WTC11 (cell line): ENCODE results near the gene RPA3. TPM values are rescaled to one million over a fixed set of nuclear protein-coding genes. Genes with fewer than 3 reads are reported as not detected.

Source experiments
- ATAC-seq: fragments of 200-7000 bp; cut with Tn5 transposase; 2 replicates; pipeline ENCODE4 v1.10.0; 2021; ENCODE audit warnings: mild to moderate bottlenecking, moderate library complexity
- CTCF ChIA-PET: fragments of 300-600 bp; sonication (Branson Sonifier 250); formaldehyde crosslinking; loops from one replicate; lab custom pipeline; 2021; ENCODE audit warnings: antibody characterized with exemption; lab: Charles Lee
- POLR2A ChIA-PET: fragments of 350-600 bp; sonication (Branson Sonifier 250); formaldehyde crosslinking; loops from one replicate; lab custom pipeline; 2021; ENCODE audit warnings: antibody characterized with exemption; lab: Charles Lee
- DNase-seq: peaks from one replicate; pipeline ENCODE4 v3.0.0; 2021; ENCODE audit warnings: low spot score
- H3K27ac Mint-ChIP-seq: 2 replicates; pipeline ENCODE4 v1.8.0; 2021; ENCODE audit warnings: mixed read lengths
- H3K27me3 Mint-ChIP-seq: 2 replicates; pipeline ENCODE4 v1.8.0; 2021; ENCODE audit warnings: low read depth, mild to moderate bottlenecking, moderate library complexity, mixed read lengths
- H3K36me3 Mint-ChIP-seq: 2 replicates; pipeline ENCODE4 v1.8.0; 2021; ENCODE audit warnings: mixed read lengths
- H3K4me1 Mint-ChIP-seq: 2 replicates; pipeline ENCODE4 v1.8.0; 2022; ENCODE audit warnings: mixed read lengths
- H3K4me3 Mint-ChIP-seq: 2 replicates; pipeline ENCODE4 v1.8.0; 2021; ENCODE audit warnings: mild to moderate bottlenecking, moderate library complexity, mixed read lengths
- H3K9me3 Mint-ChIP-seq: 2 replicates; pipeline ENCODE4 v1.8.0; 2021; ENCODE audit warnings: mixed read lengths
- CBFB ChIP-seq: sonication (generic); formaldehyde crosslinking; IDR thresholded peaks from 2 replicates; pipeline ENCODE4 v1.8.1; 2022; ENCODE audit warnings: mild to moderate bottlenecking, low read depth, missing genetic modification reagents
- CREB1 ChIP-seq: sonication (generic); formaldehyde crosslinking; IDR thresholded peaks from 2 replicates; pipeline ENCODE4 v1.8.0; 2023; ENCODE audit warnings: mild to moderate bottlenecking, missing genetic modification reagents
- CTCF ChIP-seq: fragments of 200-600 bp; IDR thresholded peaks from 2 replicates; pipeline ENCODE4 v1.8.0; 2022; ENCODE audit warnings: antibody characterized with exemption
- ELF4 ChIP-seq: sonication (generic); formaldehyde crosslinking; IDR thresholded peaks from 2 replicates; pipeline ENCODE4 v1.8.1; 2022; ENCODE audit warnings: low read depth, mild to moderate bottlenecking, moderate library complexity, missing genetic modification reagents
- ETV6 ChIP-seq: sonication (generic); formaldehyde crosslinking; IDR thresholded peaks from 2 replicates; pipeline ENCODE4 v1.8.1; 2022; ENCODE audit warnings: mild to moderate bottlenecking, missing genetic modification reagents
- FOXJ3 ChIP-seq: sonication (generic); formaldehyde crosslinking; IDR thresholded peaks from 2 replicates; pipeline ENCODE4 v1.9.0; 2021; ENCODE audit warnings: missing genetic modification reagents, mild to moderate bottlenecking, borderline replicate concordance
- FOXK1 ChIP-seq: sonication (generic); formaldehyde crosslinking; IDR thresholded peaks from 2 replicates; pipeline ENCODE4 v1.8.0; 2022; ENCODE audit warnings: mild to moderate bottlenecking, moderate library complexity, missing genetic modification reagents
- GABPB1 ChIP-seq: sonication (generic); formaldehyde crosslinking; IDR thresholded peaks from 2 replicates; pipeline ENCODE4 v1.8.1; 2023; ENCODE audit warnings: mild to moderate bottlenecking, missing genetic modification reagents
- IRF1 ChIP-seq: sonication (generic); formaldehyde crosslinking; IDR thresholded peaks from 2 replicates; pipeline ENCODE4 v1.8.0; 2023; ENCODE audit warnings: missing genetic modification reagents
- JAZF1 ChIP-seq: fragments of 250-450 bp; sonication (Bioruptor Pico); IDR thresholded peaks from 2 replicates; pipeline ENCODE4 v1.9.0; 2021; ENCODE audit warnings: moderate library complexity, mild to moderate bottlenecking, inconsistent platforms
- JUN ChIP-seq: sonication (generic); formaldehyde crosslinking; IDR thresholded peaks from 2 replicates; pipeline ENCODE4 v1.8.0; 2023; ENCODE audit warnings: mild to moderate bottlenecking, missing genetic modification reagents
- KAT7 ChIP-seq: sonication (generic); formaldehyde crosslinking; IDR thresholded peaks from 2 replicates; pipeline ENCODE4 v1.8.1; 2023; ENCODE audit warnings: missing genetic modification reagents, mild to moderate bottlenecking, borderline replicate concordance
- MXD4 ChIP-seq: fragments of 250-450 bp; sonication (Bioruptor Pico); IDR thresholded peaks from 2 replicates; pipeline ENCODE4 v1.8.0; 2021; ENCODE audit warnings: mild to moderate bottlenecking, moderate library complexity, borderline replicate concordance
- MYBL2 ChIP-seq: sonication (generic); formaldehyde crosslinking; IDR thresholded peaks from 2 replicates; pipeline ENCODE4 v1.8.1; 2023; ENCODE audit warnings: mild to moderate bottlenecking, moderate library complexity, missing genetic modification reagents
- OVOL2 ChIP-seq: fragments of 250-450 bp; sonication (Bioruptor Pico); IDR thresholded peaks from 2 replicates; pipeline ENCODE4 v1.9.0; 2021; ENCODE audit warnings: mild to moderate bottlenecking, borderline replicate concordance
- SP1 ChIP-seq: sonication (generic); formaldehyde crosslinking; conservative IDR thresholded peaks from 2 replicates; pipeline ENCODE4 v1.8.1; 2022; ENCODE audit warnings: missing genetic modification reagents
- TEAD1 ChIP-seq: sonication (generic); formaldehyde crosslinking; IDR thresholded peaks from 2 replicates; pipeline ENCODE4 v1.8.0; 2022; ENCODE audit warnings: mild to moderate bottlenecking, missing genetic modification reagents
- TEAD4 ChIP-seq: sonication (generic); formaldehyde crosslinking; IDR thresholded peaks from 2 replicates; pipeline ENCODE4 v1.8.0; 2022; ENCODE audit warnings: mild to moderate bottlenecking, missing genetic modification reagents
- ZBTB21 ChIP-seq: sonication (generic); formaldehyde crosslinking; IDR thresholded peaks from 2 replicates; pipeline ENCODE4 v1.8.1; 2023; ENCODE audit warnings: mild to moderate bottlenecking, missing genetic modification reagents, borderline replicate concordance
- ZNF121 ChIP-seq: sonication (generic); formaldehyde crosslinking; IDR thresholded peaks from 2 replicates; pipeline ENCODE4 v1.8.0; 2023; ENCODE audit warnings: missing genetic modification reagents
- ZNF219 ChIP-seq: sonication (generic); formaldehyde crosslinking; IDR thresholded peaks from 2 replicates; pipeline ENCODE4 v1.8.0; 2023; ENCODE audit warnings: missing genetic modification reagents, mild to moderate bottlenecking, borderline replicate concordance
- ZNF512 ChIP-seq: sonication (generic); formaldehyde crosslinking; IDR thresholded peaks from 2 replicates; pipeline ENCODE4 v1.8.1; 2022; ENCODE audit warnings: missing genetic modification reagents, borderline replicate concordance
- ZSCAN18 ChIP-seq: fragments of 250-450 bp; sonication (Bioruptor Pico); IDR thresholded peaks from 2 replicates; pipeline ENCODE4 v2.1.2; 2022; ENCODE audit warnings: mild to moderate bottlenecking, moderate library complexity
- total RNA-seq: library from RNA; stranded (reverse); gene quantifications from 3 replicates; pipeline ENCODE4 v1.2.3, GENCODE V29; 2021
- TF ChIP-seq, protein P1 (sequence below): sonication (generic); formaldehyde crosslinking; IDR thresholded peaks from 2 replicates; pipeline ENCODE4 v1.8.1; 2022; ENCODE audit warnings: mild to moderate bottlenecking, missing genetic modification reagents, moderate library complexity, borderline replicate concordance

Gene RPA3
- total RNA-seq, 1 experiment from 2014 or later, result 97.8 TPM

GRCh38 chr7:7654964-7655715 lies 63.3 kb downstream of the RPA3 start:
- DNase-seq (no peak), ATAC-seq (no peak)
- Mint-ChIP-seq H3K36me3 (peaks cover 31% of the 10 kb centered on the region), H3K4me3 (no peak overlapping the region), H3K27me3 (no peaks in the 10 kb centered on the region), H3K4me1 (peaks cover 14% of the 10 kb centered on the region), H3K9me3 (peaks cover 35% of the 10 kb centered on the region), H3K27ac (no peak overlapping the region)
- ChIA-PET POLR2A (no interaction called here), CTCF (no interaction called here)
- TF ChIP-seq CREB1 (no peak), ETV6 (CRISPR knock-in tag) (no peak), ELF4 (no peak), ZNF121 (no peak), KAT7 (no peak), ZBTB21 (CRISPR knock-in tag) (no peak), ZNF512 (no peak), FOXK1 (no peak), SP1 (CRISPR knock-in tag) (no peak), TEAD1 (CRISPR knock-in tag) (no peak), FOXJ3 (no peak), JAZF1 (CRISPR knock-in tag) (no peak), MXD4 (CRISPR knock-in tag) (no peak)

- Mint-ChIP-seq H3K4me3 (no peak overlapping the region), H3K27ac (no peak overlapping the region), H3K9me3 (peaks cover 20% of the 10 kb centered on the region), H3K4me1 (peaks cover 17% of the 10 kb centered on the region), H3K36me3 (peaks cover 23% of the 10 kb centered on the region), H3K27me3 (no peaks in the 10 kb centered on the region)
- ATAC-seq (peak; percentile 96), DNase-seq (peak; percentile 69)
- TF ChIP-seq OVOL2 (CRISPR knock-in tag) (no peak), TEAD4 (CRISPR knock-in tag) (no peak), CTCF (peak; percentile 80)
- ChIA-PET CTCF (interaction anchor here (2.0 kb wide), 1 partner anchor 9 kb away, joined by 9 read pairs; no protein-coding TSS in a partner anchor), POLR2A (no interaction called here)
These were observed 64.7 kb downstream of the RPA3 start for GRCh38 chr7:7653593-7654187.

- Mint-ChIP-seq H3K36me3 (peaks cover 16% of the 10 kb centered on the region), H3K27me3 (no peaks in the 10 kb centered on the region), H3K27ac (no peak overlapping the region), H3K4me1 (peaks cover 17% of the 10 kb centered on the region), H3K4me3 (no peak overlapping the region), H3K9me3 (peaks cover 13% of the 10 kb centered on the region)
- DNase-seq (no peak), ATAC-seq (no peak)
- ChIA-PET POLR2A (no interaction called here), CTCF (interaction anchor here (2.0 kb wide), 1 partner anchor 10 kb away, joined by 9 read pairs; no protein-coding TSS in a partner anchor)
- TF ChIP-seq MYBL2 (CRISPR knock-in tag) (no peak), ZSCAN18 (no peak), GABPB1 (no peak), CBFB (CRISPR knock-in tag) (no peak), JUN (CRISPR knock-in tag) (no peak), IRF1 (CRISPR knock-in tag) (no peak), ZNF219 (CRISPR knock-in tag) (no peak)
- TF ChIP-seq, protein P1, sequence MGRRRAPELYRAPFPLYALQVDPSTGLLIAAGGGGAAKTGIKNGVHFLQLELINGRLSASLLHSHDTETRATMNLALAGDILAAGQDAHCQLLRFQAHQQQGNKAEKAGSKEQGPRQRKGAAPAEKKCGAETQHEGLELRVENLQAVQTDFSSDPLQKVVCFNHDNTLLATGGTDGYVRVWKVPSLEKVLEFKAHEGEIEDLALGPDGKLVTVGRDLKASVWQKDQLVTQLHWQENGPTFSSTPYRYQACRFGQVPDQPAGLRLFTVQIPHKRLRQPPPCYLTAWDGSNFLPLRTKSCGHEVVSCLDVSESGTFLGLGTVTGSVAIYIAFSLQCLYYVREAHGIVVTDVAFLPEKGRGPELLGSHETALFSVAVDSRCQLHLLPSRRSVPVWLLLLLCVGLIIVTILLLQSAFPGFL (CRISPR knock-in tag), result no peak
These were observed 65.4 kb downstream of the RPA3 start for GRCh38 chr7:7652798-7653540.
